A549 (cell line): Measurements from ENCODE around the gene SORCS2. TPM values are rescaled to one million over a fixed set of nuclear protein-coding genes. Genes with fewer than 3 reads are reported as not detected.

ENCODE experiments used
- ATAC-seq, 2 experiments: fragments of 200-7000 bp in 1 of 2; fragments of >200 bp in 1 of 2; cut with Nextera tagmentation in 1 of 2; cut with Tn5 transposase in 1 of 2; 3 replicates each; pipeline versions ENCODE4 v1.8.0 to v1.9.1; 2018 to 2020; ENCODE audit warnings: mild to moderate bottlenecking in 1 of 2, moderate library complexity in 1 of 2
- CTCF ChIA-PET: fragments of 300-600 bp; sonication (Branson Sonifier 250); formaldehyde crosslinking; extraction: SDS; loops from one replicate; lab custom pipeline; 2021; ENCODE audit warnings: antibody characterized with exemption, inconsistent platforms; lab: Yijun Ruan, JAX
- POLR2A ChIA-PET: fragments of 350-600 bp; formaldehyde crosslinking; extraction: SDS; loops from one replicate; lab custom pipeline; 2021; ENCODE audit warnings: antibody characterized with exemption, inconsistent platforms; lab: Yijun Ruan, JAX
- DNase-seq, 2 experiments: peaks; one replicate each; pipeline versions ENCODE4 v3.0.0 to v3.0.0-alpha.2; 2011 to 2016; ENCODE audit warnings: low read depth in 1 of 2, low spot score in 1 of 2
- FAIRE-seq: peaks from 2 replicates; lab custom pipeline; 2011; peaks lifted over from hg19 to GRCh38; lab: Jason Lieb, UNC
- H3K27ac ChIP-seq, 2 experiments: fragments of >200 bp; sonication (Bioruptor Twin); formaldehyde crosslinking; 3 replicates each; pipeline ENCODE4 v1.5.1; 2016 to 2017
- H3K4me1 ChIP-seq: fragments of >200 bp; sonication (Bioruptor Twin); formaldehyde crosslinking; 3 replicates; pipeline ENCODE4 v1.6.1; 2016
- H3K4me2 ChIP-seq: fragments of >200 bp; sonication (Bioruptor Twin); formaldehyde crosslinking; 3 replicates; pipeline ENCODE4 v1.6.1; 2016
- H3K4me3 ChIP-seq: fragments of >200 bp; sonication (Bioruptor Twin); formaldehyde crosslinking; 3 replicates; pipeline ENCODE4 v1.5.1; 2016
- H3K9me3 ChIP-seq: fragments of >200 bp; sonication (Bioruptor Twin); formaldehyde crosslinking; 3 replicates; pipeline ENCODE4 v1.6.1; 2016
- BHLHE40 ChIP-seq: IDR thresholded peaks from 2 replicates; pipeline ENCODE4 v1.6.1; 2012; ENCODE audit warnings: low read depth, low read length, inconsistent platforms
- CBX2 ChIP-seq: fragments of 200-600 bp; sonication (generic); IDR thresholded peaks from 2 replicates; pipeline ENCODE4 v1.6.1; 2016; ENCODE audit warnings: low read depth, mild to moderate bottlenecking, borderline replicate concordance
- CEBPB ChIP-seq, 2 experiments: fragments of >200 bp in 1 of 2; sonication (Bioruptor Twin) in 1 of 2; formaldehyde crosslinking in 1 of 2; IDR thresholded peaks; 2 replicates each; pipeline ENCODE4 v1.6.1; 2012 to 2016
- EHF ChIP-seq: fragments of 250-450 bp; sonication (Bioruptor Pico); IDR thresholded peaks from 2 replicates; pipeline ENCODE4 v1.5.0; 2020; ENCODE audit warnings: mild to moderate bottlenecking
- EP300 ChIP-seq, 2 experiments: fragments of >200 bp; sonication (Bioruptor Twin); formaldehyde crosslinking; IDR thresholded peaks; 2 replicates in 1 of 2; 3 replicates in 1 of 2; pipeline ENCODE4 v1.6.1; 2016 to 2017
- ESRRA ChIP-seq: fragments of 150-350 bp; IDR thresholded peaks from 2 replicates; pipeline ENCODE4 v1.6.1; 2014; ENCODE audit warnings: mild to moderate bottlenecking, low read length, borderline replicate concordance
- FOSB ChIP-seq: fragments of 250-450 bp; sonication (Bioruptor Pico); IDR thresholded peaks from 2 replicates; pipeline ENCODE4 v1.5.0; 2020; ENCODE audit warnings: mild to moderate bottlenecking, moderate library complexity
- FOSL2 ChIP-seq, 2 experiments: fragments of 450-650 bp in 1 of 2; fragments of >200 bp in 1 of 2; sonication (Bioruptor Twin) in 1 of 2; formaldehyde crosslinking; IDR thresholded peaks; 2 replicates each; pipeline versions ENCODE4 v1.5.0 to v1.6.1; 2016 to 2020; ENCODE audit warnings: mild to moderate bottlenecking in 1 of 2, moderate library complexity in 1 of 2
- GATA3 ChIP-seq: IDR thresholded peaks from 2 replicates; pipeline ENCODE4 v1.6.1; 2012; ENCODE audit warnings: borderline replicate concordance
- HOXA7 ChIP-seq: fragments of 250-450 bp; sonication (Bioruptor Pico); IDR thresholded peaks from 2 replicates; pipeline ENCODE4 v1.5.0; 2020; ENCODE audit warnings: mild to moderate bottlenecking, moderate library complexity
- HOXB13 ChIP-seq: fragments of 250-450 bp; sonication (Bioruptor Pico); IDR thresholded peaks from 2 replicates; pipeline ENCODE4 v1.5.0; 2020; ENCODE audit warnings: low read depth, mild to moderate bottlenecking, moderate library complexity
- HOXB5 ChIP-seq: fragments of 250-450 bp; sonication (Bioruptor Pico); IDR thresholded peaks from 2 replicates; pipeline ENCODE4 v1.5.0; 2020; ENCODE audit warnings: mild to moderate bottlenecking, moderate library complexity
- KDM1A ChIP-seq: fragments of 200-600 bp; sonication (generic); IDR thresholded peaks from 2 replicates; pipeline ENCODE4 v1.6.1; 2016; ENCODE audit warnings: low read depth, mild to moderate bottlenecking
- KDM5A ChIP-seq: fragments of 200-600 bp; sonication (generic); IDR thresholded peaks from 2 replicates; pipeline ENCODE4 v1.6.1; 2016; ENCODE audit warnings: antibody characterized with exemption, mild to moderate bottlenecking
- MAFK ChIP-seq: fragments of 450-650 bp; IDR thresholded peaks from 2 replicates; pipeline ENCODE4 v1.6.1; 2014; ENCODE audit not compliant: partially characterized antibody
- MAZ ChIP-seq: fragments of 150-350 bp; IDR thresholded peaks from 2 replicates; pipeline ENCODE4 v1.6.1; 2014; ENCODE audit warnings: antibody characterized with exemption, low read depth, low read length, borderline replicate concordance
- NFE2L2 ChIP-seq: fragments of 150-350 bp; conservative IDR thresholded peaks from 2 replicates; pipeline ENCODE4 v1.6.1; 2014; ENCODE audit warnings: low read length
- PHF8 ChIP-seq: fragments of 200-600 bp; sonication (generic); IDR thresholded peaks from 2 replicates; pipeline ENCODE4 v1.6.1; 2016; ENCODE audit warnings: low read depth, mild to moderate bottlenecking, antibody characterized with exemption, moderate library complexity, borderline replicate concordance
- RARB ChIP-seq: fragments of 250-450 bp; sonication (Bioruptor Pico); IDR thresholded peaks from 2 replicates; pipeline ENCODE4 v1.8.0; 2021; ENCODE audit warnings: mild to moderate bottlenecking, moderate library complexity
- SREBF2 ChIP-seq: fragments of 450-650 bp; IDR thresholded peaks from 2 replicates; pipeline ENCODE4 v1.6.1; 2014; ENCODE audit warnings: mild to moderate bottlenecking, moderate library complexity
- ZFP36 ChIP-seq: fragments of 450-650 bp; IDR thresholded peaks from 2 replicates; pipeline ENCODE4 v1.6.1; 2014; ENCODE audit warnings: borderline replicate concordance; ENCODE audit not compliant: partially characterized antibody
- ZSCAN20 ChIP-seq: fragments of 250-450 bp; sonication (Bioruptor Pico); IDR thresholded peaks from 2 replicates; pipeline ENCODE4 v1.8.0; 2022; ENCODE audit warnings: mild to moderate bottlenecking, moderate library complexity
- WGBS: methylation state at CpG from one replicate; pipeline ENCODE4 v1.1.6; 2017; ENCODE audit errors: missing lambda C conversion rate; 5-methylcytosine and 5-hydroxymethylcytosine counted together
- polyA plus RNA-seq, 4 experiments: library from polyadenylated mRNA; depleted of rRNA in 3 of 4; stranded (reverse); fragments of >200 nt; fragmentation: RNase III in 1 of 4; extraction: RNeasy Plus Mini Kit Qiagen cat#74134 plus additional on column Dnase treatment in 1 of 4; gene quantifications; 2 replicates in 3 of 4; 3 replicates in 1 of 4; pipeline ENCODE4 v1.2.3, GENCODE V29; 2011 to 2017
- TF ChIP-seq, protein P1 (sequence below): fragments of 200-600 bp; sonication (generic); IDR thresholded peaks from 2 replicates; pipeline ENCODE4 v1.6.1; 2016; ENCODE audit warnings: antibody characterized with exemption, mild to moderate bottlenecking, moderate library complexity
- TF ChIP-seq, protein P2 (sequence below): IDR thresholded peaks from 2 replicates; pipeline ENCODE4 v1.6.1; 2012; ENCODE audit warnings: low read depth, borderline replicate concordance

SORCS2 gene
- polyA plus RNA-seq, 2 of the 4 experiments (the other 2 are of a cell fraction): 1.4 to 4.6 TPM

DNA sequence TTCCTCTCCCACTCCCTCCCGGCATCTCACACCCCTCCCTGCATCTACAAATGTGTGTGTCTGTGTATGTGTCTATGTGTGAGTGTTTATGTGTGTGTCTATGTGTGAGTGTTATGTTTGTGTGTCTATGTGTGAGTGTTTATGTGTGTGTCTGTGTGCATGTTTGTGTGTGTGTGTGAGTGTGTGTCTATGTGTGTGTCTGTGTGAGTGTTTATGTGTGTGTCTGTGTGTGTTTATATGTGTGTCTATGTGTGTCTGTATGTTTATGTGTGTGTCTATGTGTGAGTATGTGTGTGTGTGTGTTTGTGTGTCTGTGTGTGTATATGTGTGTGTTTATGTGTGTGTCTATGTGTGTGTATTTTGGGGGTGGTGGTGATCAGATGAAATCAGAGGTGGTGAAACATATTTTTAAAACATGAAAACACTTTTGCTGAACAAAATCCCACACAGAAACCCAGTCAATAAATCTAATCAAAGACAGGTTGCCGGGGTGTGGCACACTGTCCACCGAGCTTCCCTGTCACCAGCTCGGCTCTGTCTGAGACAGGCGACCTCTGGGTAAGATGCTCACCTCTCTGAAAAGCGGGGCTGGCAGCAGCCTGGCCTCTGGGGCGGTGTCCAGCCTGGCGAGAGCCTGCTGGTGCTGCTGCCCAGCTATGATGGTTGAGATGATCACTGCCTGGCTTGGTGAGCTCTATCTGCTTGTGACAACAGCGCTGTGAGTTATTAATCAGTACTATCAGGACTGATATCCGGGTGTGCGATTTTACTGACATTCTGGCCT is 429.1 kb downstream of the SORCS2 start (continued):
- TF ChIP-seq, protein P1, sequence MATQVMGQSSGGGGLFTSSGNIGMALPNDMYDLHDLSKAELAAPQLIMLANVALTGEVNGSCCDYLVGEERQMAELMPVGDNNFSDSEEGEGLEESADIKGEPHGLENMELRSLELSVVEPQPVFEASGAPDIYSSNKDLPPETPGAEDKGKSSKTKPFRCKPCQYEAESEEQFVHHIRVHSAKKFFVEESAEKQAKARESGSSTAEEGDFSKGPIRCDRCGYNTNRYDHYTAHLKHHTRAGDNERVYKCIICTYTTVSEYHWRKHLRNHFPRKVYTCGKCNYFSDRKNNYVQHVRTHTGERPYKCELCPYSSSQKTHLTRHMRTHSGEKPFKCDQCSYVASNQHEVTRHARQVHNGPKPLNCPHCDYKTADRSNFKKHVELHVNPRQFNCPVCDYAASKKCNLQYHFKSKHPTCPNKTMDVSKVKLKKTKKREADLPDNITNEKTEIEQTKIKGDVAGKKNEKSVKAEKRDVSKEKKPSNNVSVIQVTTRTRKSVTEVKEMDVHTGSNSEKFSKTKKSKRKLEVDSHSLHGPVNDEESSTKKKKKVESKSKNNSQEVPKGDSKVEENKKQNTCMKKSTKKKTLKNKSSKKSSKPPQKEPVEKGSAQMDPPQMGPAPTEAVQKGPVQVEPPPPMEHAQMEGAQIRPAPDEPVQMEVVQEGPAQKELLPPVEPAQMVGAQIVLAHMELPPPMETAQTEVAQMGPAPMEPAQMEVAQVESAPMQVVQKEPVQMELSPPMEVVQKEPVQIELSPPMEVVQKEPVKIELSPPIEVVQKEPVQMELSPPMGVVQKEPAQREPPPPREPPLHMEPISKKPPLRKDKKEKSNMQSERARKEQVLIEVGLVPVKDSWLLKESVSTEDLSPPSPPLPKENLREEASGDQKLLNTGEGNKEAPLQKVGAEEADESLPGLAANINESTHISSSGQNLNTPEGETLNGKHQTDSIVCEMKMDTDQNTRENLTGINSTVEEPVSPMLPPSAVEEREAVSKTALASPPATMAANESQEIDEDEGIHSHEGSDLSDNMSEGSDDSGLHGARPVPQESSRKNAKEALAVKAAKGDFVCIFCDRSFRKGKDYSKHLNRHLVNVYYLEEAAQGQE: no peak
- TF ChIP-seq MAFK (no peak), FOSL2 (IDR thresholded peaks at IDR 0.05) (no peak), FOSL2 (CRISPR knock-in tag; IDR thresholded peaks at IDR 0.05) (no peak), BHLHE40 (no peak), HOXA7 (CRISPR knock-in tag) (no peak), NFE2L2 (no peak), HOXB5 (CRISPR knock-in tag) (no peak)

DNA sequence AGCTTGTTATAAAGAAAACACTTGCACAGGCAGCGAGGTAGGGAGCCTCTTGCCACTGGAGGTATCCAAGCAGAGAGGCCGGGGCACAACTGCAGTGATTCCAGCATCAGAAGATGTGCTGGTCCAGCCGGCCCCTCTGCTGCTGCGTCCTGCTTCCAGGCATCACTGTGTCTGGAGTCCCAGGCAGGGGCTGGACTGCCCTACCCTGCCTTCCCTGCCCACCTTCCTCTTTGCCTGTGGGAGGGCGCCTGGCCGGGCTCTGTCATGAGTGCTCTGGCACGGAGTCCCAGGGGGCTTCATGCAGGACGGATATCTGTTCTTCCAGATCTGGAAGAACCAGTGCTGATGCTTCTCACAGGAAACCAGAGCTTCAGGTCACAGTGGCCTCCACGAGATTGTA is 430.0 kb downstream of the SORCS2 start:
- Histone ChIP-seq H3K4me3 (no peak overlapping the region), H3K9me3 (no peaks in the 10 kb centered on the region)
- FAIRE-seq (no peak), DNase-seq (no peak)
- TF ChIP-seq HOXB5 (CRISPR knock-in tag): no peak
- no peak for TF ChIP-seq CEBPB (IDR thresholded peaks at IDR 0.05)
- TF ChIP-seq, protein P2, sequence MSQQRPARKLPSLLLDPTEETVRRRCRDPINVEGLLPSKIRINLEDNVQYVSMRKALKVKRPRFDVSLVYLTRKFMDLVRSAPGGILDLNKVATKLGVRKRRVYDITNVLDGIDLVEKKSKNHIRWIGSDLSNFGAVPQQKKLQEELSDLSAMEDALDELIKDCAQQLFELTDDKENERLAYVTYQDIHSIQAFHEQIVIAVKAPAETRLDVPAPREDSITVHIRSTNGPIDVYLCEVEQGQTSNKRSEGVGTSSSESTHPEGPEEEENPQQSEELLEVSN: no peak
- no peak for TF ChIP-seq SREBF2
- TF ChIP-seq HOXB13 (CRISPR knock-in tag): no peak
- TF ChIP-seq KDM5A: no peak
- no peak for TF ChIP-seq PHF8
- TF ChIP-seq CBX2: no peak
- TF ChIP-seq FOSB (CRISPR knock-in tag): no peak
- TF ChIP-seq MAZ: no peak
- no peak for TF ChIP-seq KDM1A
- no peak for TF ChIP-seq GATA3
- TF ChIP-seq ZSCAN20: no peak
- TF ChIP-seq MAFK: no peak
- TF ChIP-seq EHF (CRISPR knock-in tag): no peak
- TF ChIP-seq EP300 (IDR thresholded peaks at IDR 0.05): no peak
- no peak for TF ChIP-seq ESRRA
- no peak for TF ChIP-seq RARB (CRISPR knock-in tag)
- no peak for TF ChIP-seq ZFP36
- TF ChIP-seq, all 56 proteins: peak for 0
- Histone ChIP-seq H3K27ac (no peak overlapping the region), H3K4me2 (no peak overlapping the region), H3K4me1 (no peaks in the 10 kb centered on the region)
- ChIA-PET POLR2A (no interaction called here), CTCF (no interaction called here)
- 40% methylated on average over 9 of the region's 9 CpGs for WGBS
- no peak for ATAC-seq
